ENCODE measurements around the gene ERC1.

ERC1 gene

GRCh38 chr12:1517734-1518525 lies 526.9 kb downstream of the ERC1 start:
- TF ChIP-seq, protein P1, sequence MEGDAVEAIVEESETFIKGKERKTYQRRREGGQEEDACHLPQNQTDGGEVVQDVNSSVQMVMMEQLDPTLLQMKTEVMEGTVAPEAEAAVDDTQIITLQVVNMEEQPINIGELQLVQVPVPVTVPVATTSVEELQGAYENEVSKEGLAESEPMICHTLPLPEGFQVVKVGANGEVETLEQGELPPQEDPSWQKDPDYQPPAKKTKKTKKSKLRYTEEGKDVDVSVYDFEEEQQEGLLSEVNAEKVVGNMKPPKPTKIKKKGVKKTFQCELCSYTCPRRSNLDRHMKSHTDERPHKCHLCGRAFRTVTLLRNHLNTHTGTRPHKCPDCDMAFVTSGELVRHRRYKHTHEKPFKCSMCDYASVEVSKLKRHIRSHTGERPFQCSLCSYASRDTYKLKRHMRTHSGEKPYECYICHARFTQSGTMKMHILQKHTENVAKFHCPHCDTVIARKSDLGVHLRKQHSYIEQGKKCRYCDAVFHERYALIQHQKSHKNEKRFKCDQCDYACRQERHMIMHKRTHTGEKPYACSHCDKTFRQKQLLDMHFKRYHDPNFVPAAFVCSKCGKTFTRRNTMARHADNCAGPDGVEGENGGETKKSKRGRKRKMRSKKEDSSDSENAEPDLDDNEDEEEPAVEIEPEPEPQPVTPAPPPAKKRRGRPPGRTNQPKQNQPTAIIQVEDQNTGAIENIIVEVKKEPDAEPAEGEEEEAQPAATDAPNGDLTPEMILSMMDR (IDR thresholded peaks at IDR 0.05; ENCODE audit: low read depth, low read length) = no peak
- no peak overlapping the region for H3K4me3 ChIP-seq (ENCODE audit: low read depth, low read length)

- TF ChIP-seq, protein P1 (IDR thresholded peaks at IDR 0.05; ENCODE audit: low read depth, low read length) = no peak
- no peak overlapping the region for H3K4me3 ChIP-seq (ENCODE audit: low read depth, low read length)
Observed at GRCh38 chr12:1518591-1519516, 527.8 kb downstream of the ERC1 start.

DNA sequence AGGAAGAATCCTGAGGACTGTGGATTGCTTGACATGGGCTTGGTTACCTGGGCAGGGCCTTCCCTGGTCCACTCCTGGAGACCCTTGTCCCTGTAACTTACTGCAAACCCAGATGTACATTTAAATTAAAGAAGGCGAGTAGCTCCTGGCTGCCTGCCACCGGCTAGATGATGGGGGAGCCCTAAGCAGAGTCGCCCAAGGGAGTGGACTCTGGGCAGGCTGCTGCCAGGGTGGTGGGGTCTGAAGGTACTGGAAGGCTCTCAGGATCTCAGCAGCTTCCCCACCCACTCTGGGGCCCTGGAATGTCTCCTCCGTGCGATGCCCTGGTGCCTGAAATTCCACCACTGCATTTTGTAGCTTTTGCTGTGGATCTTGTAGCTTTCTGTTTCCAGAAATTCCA lies 528.6 kb downstream of the ERC1 start:
- TF ChIP-seq, protein P1 (IDR thresholded peaks at IDR 0.05; ENCODE audit: low read depth, low read length) = no peak

DNA sequence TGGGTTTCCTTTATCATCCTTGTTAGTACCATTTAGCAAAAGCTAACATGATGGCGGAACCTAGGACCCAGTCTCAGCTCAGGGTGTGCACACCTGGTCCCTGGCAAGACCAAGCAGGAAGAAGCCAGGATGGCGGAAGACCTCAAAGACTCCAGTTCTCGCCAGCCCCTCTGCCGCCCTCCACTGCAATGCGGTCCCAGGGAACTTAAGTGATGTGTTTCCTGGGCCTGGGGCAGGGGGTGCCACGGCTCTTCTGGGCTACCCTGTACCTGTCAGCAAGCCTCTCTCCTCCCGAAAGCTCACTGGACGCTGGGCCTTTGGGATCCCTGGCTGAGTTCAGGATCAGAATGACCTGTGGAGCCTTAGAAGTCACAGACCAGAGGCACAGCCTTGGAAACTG lies 532.0 kb downstream of the ERC1 start:
- TF ChIP-seq, protein P1 (IDR thresholded peaks at IDR 0.05; ENCODE audit: low read depth, low read length) = no peak
- H3K4me3 ChIP-seq (ENCODE audit: low read depth, low read length) = no peak overlapping the region

More for the DNA sequence above, 528.6 kb downstream of the ERC1 start:
- H3K4me3 ChIP-seq (ENCODE audit: low read depth, low read length) = no peak overlapping the region

- TF ChIP-seq, protein P1 (IDR thresholded peaks at IDR 0.05; ENCODE audit: low read depth, low read length) = no peak
Observed at GRCh38 chr12:1523558-1524050, 532.6 kb downstream of the ERC1 start.

GRCh38 chr12:1525858-1526257 lies 534.8 kb downstream of the ERC1 start:
- no peak overlapping the region for H3K4me3 ChIP-seq (ENCODE audit: low read depth, low read length)
- TF ChIP-seq, protein P1 (IDR thresholded peaks at IDR 0.05; ENCODE audit: low read depth, low read length) = no peak

More at GRCh38 chr12:1523558-1524050, 532.6 kb downstream of the ERC1 start:
- no peak overlapping the region for H3K4me3 ChIP-seq (ENCODE audit: low read depth, low read length)
